Measurements from ENCODE around the gene NPW. TPM values are rescaled to one million over a fixed set of nuclear protein-coding genes. Genes with fewer than 3 reads are reported as not detected.

The NPW gene
- total and polyA plus RNA-seq, 9 of the 15 experiments (the other 6 are each of a cell fraction or from before 2014, with no cell fraction given): 0.14 to 4.0 (median 2.6) TPM; not detected in 4

DNA sequence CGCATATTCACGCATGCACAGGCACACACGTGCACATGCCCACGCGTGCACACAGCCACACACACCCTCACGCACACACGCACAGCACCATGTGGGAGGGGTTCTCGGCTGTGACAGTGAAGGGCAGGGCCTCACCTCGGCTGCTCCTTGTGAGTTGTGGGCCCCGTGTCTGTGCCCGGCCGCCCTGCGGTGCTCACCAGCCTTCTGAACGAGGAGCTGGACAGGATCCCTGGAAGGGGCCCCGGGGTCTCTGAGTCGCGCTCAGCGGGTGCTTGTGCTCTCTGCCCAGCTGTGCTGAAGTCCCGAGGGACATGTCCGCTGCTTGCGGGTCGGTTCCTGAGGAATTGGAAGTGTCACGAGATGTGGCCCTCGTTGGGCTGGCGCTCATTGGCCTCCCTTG, 44.3 kb downstream of the NPW start (continued):
- TF ChIP-seq KAT7 (CRISPR knock-in tag; IDR thresholded peaks at IDR 0.05; ENCODE audit: borderline replicate concordance): no peak
- no peak for TF ChIP-seq MXD1 (CRISPR knock-in tag; IDR thresholded peaks at IDR 0.05; ENCODE audit: borderline replicate concordance, poor library complexity, severe bottlenecking)
- TF ChIP-seq ZBTB43 (CRISPR knock-in tag; IDR thresholded peaks at IDR 0.05): no peak
- no peak for TF ChIP-seq SNRNP70 (optimal IDR thresholded peaks at IDR 0.05; ENCODE audit: low read depth, low read length)
- TF ChIP-seq KDM5B (IDR thresholded peaks at IDR 0.05; ENCODE audit: insufficient replicate concordance, low read depth, low read length): no peak
- no peak for TF ChIP-seq BRD9 (IDR thresholded peaks at IDR 0.05; ENCODE audit: low read depth, partially characterized antibody)
- no peak for TF ChIP-seq ZNF133 (CRISPR knock-in tag; IDR thresholded peaks at IDR 0.05)

DNA sequence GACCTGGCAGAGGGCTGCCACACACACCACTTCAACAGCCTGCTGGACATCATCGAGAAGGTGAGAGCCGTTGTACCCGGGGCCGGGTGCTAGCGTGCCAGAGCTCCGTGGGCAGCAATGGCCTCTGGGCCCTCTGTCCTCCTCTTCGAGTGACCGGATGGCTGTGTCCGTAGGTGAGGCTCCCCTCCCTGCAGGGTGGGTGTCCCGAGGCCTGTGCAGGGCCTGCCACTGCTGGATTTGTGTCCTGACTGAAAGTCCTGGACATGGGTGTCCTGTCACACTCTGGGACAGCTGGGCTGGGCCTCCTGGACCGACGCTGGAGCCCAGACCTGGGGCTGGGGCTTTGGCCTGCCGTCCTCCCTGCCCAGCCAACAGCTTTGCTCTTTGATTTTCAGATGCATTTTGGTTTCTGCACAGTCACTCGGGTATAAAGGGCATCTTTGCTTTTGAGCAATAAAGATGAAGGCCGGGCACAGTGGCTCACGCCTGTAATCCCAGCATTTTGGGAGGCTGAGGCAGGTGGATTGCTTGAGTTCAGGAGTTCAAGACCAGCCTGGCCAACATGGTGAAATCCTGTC, 44.9 kb downstream of the NPW start:
- Histone ChIP-seq H3K9me3 (replicated peaks; ENCODE audit: control insufficient read depth, insufficient read depth, low read depth, low read length) (no peaks in the 10 kb centered on the region), H3K27ac (ENCODE audit: extremely low read depth, low read depth, low read length) (no peak overlapping the region), H3K79me2 (ENCODE audit: control insufficient read depth, insufficient read depth, low read length) (no peaks in the 10 kb centered on the region), H3K4me3 (no peak overlapping the region), H3K9me1 (ENCODE audit: control insufficient read depth, insufficient read depth, low read length) (no peaks in the 10 kb centered on the region), H3K4me2 (ENCODE audit: insufficient read depth, low read length) (no peak overlapping the region), H3K4me1 (replicated peaks in 1 of 2; ENCODE audit: control insufficient read depth in 2 of 2, insufficient read depth in 2 of 2, low read length in 2 of 2) (peaks cover 0 to 14% of the 10 kb centered on the region in 2 experiments; a peak in 2 of 5 replicates), H3K9ac (ENCODE audit: insufficient read depth in 1 of 2, low read depth in 2 of 2, low read length in 2 of 2) (peak overlapping the region in 1 of 2 experiments; percentile 71; a peak in 2 of 4 replicates), H2AFZ (ENCODE audit: low read depth, low read length) (no peak overlapping the region), H4K20me1 (replicated peaks; ENCODE audit: control insufficient read depth, insufficient read depth, low read length) (no peaks in the 10 kb centered on the region), H3K27me3 (ENCODE audit: control insufficient read depth in 2 of 2, insufficient read depth in 2 of 2, low read length in 2 of 2) (no peaks in the 10 kb centered on the region), H3K36me3 (ENCODE audit: control insufficient read depth, insufficient read depth, low read length) (peaks cover 40% of the 10 kb centered on the region; the same call in 2 of the 3 replicates)
- no peak for FAIRE-seq
- 86% methylated on average over 10 of the region's 16 CpGs for WGBS (ENCODE audit: insufficient coverage, low coverage, missing lambda C conversion rate)
- POLR2A ChIA-PET: interaction anchor here (0.7 kb wide), 1 partner anchor 255 kb away, joined by 3 read pairs; no protein-coding TSS in a partner anchor
- in situ Hi-C loops (cut with MboI): no loop called here
- BruUV-seq (replicated peaks): no TSS peak
- intact Hi-C loops (cut with micrococcal nuclease): no loop called here
- no peak for DNase-seq (ENCODE audit: extremely low read depth in 1 of 4, low spot score in 3 of 4)
- ATAC-seq: no peak
- CTCF ChIA-PET (ENCODE audit: low intra/inter-chr PET ratio): no interaction called here
- TF ChIP-seq TCF15 (CRISPR knock-in tag; IDR thresholded peaks at IDR 0.05): no peak
- TF ChIP-seq FOXJ3 (CRISPR knock-in tag; IDR thresholded peaks at IDR 0.05): no peak
- no peak for TF ChIP-seq TFAP4 (CRISPR knock-in tag; IDR thresholded peaks at IDR 0.05; ENCODE audit: borderline replicate concordance)
- no peak for TF ChIP-seq ARNT (IDR thresholded peaks at IDR 0.05)
- TF ChIP-seq ZKSCAN8 (CRISPR knock-in tag; IDR thresholded peaks at IDR 0.05): no peak
- TF ChIP-seq, protein P1, sequence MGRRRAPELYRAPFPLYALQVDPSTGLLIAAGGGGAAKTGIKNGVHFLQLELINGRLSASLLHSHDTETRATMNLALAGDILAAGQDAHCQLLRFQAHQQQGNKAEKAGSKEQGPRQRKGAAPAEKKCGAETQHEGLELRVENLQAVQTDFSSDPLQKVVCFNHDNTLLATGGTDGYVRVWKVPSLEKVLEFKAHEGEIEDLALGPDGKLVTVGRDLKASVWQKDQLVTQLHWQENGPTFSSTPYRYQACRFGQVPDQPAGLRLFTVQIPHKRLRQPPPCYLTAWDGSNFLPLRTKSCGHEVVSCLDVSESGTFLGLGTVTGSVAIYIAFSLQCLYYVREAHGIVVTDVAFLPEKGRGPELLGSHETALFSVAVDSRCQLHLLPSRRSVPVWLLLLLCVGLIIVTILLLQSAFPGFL (CRISPR knock-in tag; IDR thresholded peaks at IDR 0.05): 0 out of 2 replicates have a peak, but pooled peaks have one; percentile 47
- no peak for TF ChIP-seq ZNF589 (CRISPR knock-in tag; IDR thresholded peaks at IDR 0.05; ENCODE audit: low read depth)

Data from K562 (cell line).